Peyer's patch (tissue), 4 donors: ENCODE measurements around the gene CENPK.
"Not testable (repeated sequence)": the region's sequence is repeated elsewhere in the genome, so short reads cannot be mapped to it uniquely, and the experiment has no call there.

Experiments
- POLR2A ChIP-seq, 2 donors: fragments of 450-650 bp; IDR thresholded peaks; one replicate each; pipeline ENCODE4 v1.5.1; 2017; ENCODE audit warnings: antibody characterized with exemption in 2 of 2, mild to moderate bottlenecking in 2 of 2, moderate library complexity in 2 of 2
- TF ChIP-seq, protein P1 (sequence below), 6 experiments: fragments of 450-650 bp in 4 of 6; fragments of 200-600 bp in 2 of 6; sonication (generic) in 1 of 6; IDR thresholded peaks; one replicate each; pipeline ENCODE4 v1.5.1; 2017 to 2019; ENCODE audit warnings: antibody characterized with exemption in 6 of 6, mild to moderate bottlenecking in 3 of 6, moderate library complexity in 1 of 6

DNA sequence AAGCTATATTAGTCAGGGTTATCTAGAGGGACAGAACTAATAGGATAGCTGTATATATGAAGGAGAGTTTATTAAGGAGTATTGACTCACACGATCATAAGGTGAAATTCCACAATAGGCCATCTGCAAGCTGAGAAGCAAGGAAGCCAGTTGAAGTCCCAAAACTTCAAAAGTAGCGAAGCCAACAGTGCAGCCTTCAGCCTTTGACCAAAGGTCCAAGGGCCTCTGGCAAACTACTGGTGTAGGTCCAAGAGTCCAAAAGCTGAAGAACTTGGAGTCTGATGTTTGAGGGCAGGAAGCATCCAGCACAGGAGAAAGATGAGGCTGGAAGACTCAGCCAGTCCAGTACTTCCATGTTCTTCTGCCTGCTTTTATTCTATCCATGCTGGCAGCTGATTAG, 76.2 kb downstream of the CENPK start:
- TF ChIP-seq, protein P1, sequence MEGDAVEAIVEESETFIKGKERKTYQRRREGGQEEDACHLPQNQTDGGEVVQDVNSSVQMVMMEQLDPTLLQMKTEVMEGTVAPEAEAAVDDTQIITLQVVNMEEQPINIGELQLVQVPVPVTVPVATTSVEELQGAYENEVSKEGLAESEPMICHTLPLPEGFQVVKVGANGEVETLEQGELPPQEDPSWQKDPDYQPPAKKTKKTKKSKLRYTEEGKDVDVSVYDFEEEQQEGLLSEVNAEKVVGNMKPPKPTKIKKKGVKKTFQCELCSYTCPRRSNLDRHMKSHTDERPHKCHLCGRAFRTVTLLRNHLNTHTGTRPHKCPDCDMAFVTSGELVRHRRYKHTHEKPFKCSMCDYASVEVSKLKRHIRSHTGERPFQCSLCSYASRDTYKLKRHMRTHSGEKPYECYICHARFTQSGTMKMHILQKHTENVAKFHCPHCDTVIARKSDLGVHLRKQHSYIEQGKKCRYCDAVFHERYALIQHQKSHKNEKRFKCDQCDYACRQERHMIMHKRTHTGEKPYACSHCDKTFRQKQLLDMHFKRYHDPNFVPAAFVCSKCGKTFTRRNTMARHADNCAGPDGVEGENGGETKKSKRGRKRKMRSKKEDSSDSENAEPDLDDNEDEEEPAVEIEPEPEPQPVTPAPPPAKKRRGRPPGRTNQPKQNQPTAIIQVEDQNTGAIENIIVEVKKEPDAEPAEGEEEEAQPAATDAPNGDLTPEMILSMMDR (IDR thresholded peaks at IDR 0.05), result not testable (repeated sequence)
- not testable (repeated sequence) for TF ChIP-seq POLR2A (IDR thresholded peaks at IDR 0.05)
